ENCODE measurements around the gene LHFPL3. TPM values are rescaled to one million over a fixed set of nuclear protein-coding genes. Genes with fewer than 3 reads are reported as not detected.

LHFPL3 gene
- total and polyA plus RNA-seq, 2 experiments from 2014 or later, result 0.24 TPM; not detected in 1

DNA sequence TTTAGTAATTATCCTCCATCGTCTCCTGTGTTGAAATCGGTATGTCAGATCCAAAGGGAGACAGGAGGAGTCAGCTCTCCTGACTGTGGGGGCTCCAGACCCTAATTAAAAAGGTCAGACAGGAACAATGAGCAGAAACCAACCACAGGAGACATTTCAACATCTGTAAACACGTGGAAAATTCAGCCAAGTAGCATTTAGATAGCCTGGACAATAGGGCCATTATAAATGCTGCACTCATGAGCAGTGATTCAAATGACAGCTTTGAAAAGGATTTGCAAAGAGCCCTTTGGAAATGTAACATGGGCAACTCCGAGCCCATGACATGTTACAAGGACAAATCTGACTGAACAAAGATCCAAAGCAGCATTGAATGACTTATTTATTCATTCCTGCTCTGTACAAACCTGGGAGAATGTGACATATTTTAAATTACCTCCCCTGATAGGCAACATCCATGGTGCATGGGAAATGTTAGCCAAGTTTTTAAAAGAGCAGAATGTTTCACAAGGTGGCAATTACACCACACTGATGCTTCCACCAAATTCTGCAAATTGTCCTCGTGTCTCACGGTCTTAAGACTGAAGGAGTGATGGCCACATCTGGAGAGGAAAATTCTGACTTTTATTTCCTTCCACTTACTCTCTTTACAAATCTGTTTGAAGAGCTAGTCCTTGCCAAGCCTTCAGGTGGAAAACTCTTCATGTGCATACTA lies 572.3 kb downstream of the LHFPL3 start:
- ATAC-seq (no peak), DNase-seq (ENCODE audit: low spot score) (no peak)
- TF ChIP-seq POLR2AphosphoS5 (IDR thresholded peaks at IDR 0.05; ENCODE audit: low read depth), result no peak
- no peak for TF ChIP-seq STAT1 (IDR thresholded peaks at IDR 0.05; ENCODE audit: unreplicated experiment)
- TF ChIP-seq, protein P1, sequence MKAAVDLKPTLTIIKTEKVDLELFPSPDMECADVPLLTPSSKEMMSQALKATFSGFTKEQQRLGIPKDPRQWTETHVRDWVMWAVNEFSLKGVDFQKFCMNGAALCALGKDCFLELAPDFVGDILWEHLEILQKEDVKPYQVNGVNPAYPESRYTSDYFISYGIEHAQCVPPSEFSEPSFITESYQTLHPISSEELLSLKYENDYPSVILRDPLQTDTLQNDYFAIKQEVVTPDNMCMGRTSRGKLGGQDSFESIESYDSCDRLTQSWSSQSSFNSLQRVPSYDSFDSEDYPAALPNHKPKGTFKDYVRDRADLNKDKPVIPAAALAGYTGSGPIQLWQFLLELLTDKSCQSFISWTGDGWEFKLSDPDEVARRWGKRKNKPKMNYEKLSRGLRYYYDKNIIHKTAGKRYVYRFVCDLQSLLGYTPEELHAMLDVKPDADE (IDR thresholded peaks at IDR 0.05), result no peak
- TF ChIP-seq, protein P2, sequence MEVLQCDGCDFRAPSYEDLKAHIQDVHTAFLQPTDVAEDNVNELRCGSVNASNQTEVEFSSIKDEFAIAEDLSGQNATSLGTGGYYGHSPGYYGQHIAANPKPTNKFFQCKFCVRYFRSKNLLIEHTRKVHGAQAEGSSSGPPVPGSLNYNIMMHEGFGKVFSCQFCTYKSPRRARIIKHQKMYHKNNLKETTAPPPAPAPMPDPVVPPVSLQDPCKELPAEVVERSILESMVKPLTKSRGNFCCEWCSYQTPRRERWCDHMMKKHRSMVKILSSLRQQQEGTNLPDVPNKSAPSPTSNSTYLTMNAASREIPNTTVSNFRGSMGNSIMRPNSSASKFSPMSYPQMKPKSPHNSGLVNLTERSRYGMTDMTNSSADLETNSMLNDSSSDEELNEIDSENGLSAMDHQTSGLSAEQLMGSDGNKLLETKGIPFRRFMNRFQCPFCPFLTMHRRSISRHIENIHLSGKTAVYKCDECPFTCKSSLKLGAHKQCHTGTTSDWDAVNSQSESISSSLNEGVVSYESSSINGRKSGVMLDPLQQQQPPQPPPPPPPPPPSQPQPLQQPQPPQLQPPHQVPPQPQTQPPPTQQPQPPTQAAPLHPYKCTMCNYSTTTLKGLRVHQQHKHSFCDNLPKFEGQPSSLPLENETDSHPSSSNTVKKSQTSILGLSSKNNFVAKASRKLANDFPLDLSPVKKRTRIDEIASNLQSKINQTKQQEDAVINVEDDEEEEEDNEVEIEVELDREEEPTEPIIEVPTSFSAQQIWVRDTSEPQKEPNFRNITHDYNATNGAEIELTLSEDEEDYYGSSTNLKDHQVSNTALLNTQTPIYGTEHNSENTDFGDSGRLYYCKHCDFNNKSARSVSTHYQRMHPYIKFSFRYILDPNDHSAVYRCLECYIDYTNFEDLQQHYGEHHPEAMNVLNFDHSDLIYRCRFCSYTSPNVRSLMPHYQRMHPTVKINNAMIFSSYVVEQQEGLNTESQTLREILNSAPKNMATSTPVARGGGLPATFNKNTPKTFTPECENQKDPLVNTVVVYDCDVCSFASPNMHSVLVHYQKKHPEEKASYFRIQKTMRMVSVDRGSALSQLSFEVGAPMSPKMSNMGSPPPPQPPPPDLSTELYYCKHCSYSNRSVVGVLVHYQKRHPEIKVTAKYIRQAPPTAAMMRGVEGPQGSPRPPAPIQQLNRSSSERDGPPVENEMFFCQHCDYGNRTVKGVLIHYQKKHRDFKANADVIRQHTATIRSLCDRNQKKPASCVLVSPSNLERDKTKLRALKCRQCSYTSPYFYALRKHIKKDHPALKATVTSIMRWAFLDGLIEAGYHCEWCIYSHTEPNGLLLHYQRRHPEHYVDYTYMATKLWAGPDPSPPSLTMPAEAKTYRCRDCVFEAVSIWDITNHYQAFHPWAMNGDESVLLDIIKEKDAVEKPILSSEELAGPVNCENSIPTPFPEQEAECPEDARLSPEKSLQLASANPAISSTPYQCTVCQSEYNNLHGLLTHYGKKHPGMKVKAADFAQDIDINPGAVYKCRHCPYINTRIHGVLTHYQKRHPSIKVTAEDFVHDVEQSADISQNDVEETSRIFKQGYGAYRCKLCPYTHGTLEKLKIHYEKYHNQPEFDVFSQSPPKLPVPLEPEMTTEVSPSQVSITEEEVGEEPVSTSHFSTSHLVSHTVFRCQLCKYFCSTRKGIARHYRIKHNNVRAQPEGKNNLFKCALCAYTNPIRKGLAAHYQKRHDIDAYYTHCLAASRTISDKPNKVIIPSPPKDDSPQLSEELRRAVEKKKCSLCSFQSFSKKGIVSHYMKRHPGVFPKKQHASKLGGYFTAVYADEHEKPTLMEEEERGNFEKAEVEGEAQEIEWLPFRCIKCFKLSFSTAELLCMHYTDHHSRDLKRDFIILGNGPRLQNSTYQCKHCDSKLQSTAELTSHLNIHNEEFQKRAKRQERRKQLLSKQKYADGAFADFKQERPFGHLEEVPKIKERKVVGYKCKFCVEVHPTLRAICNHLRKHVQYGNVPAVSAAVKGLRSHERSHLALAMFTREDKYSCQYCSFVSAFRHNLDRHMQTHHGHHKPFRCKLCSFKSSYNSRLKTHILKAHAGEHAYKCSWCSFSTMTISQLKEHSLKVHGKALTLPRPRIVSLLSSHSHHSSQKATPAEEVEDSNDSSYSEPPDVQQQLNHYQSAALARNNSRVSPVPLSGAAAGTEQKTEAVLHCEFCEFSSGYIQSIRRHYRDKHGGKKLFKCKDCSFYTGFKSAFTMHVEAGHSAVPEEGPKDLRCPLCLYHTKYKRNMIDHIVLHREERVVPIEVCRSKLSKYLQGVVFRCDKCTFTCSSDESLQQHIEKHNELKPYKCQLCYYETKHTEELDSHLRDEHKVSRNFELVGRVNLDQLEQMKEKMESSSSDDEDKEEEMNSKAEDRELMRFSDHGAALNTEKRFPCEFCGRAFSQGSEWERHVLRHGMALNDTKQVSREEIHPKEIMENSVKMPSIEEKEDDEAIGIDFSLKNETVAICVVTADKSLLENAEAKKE (CRISPR knock-in tag; IDR thresholded peaks at IDR 0.05), result no peak
- TF ChIP-seq EZH2 (IDR thresholded peaks at IDR 0.05; ENCODE audit: low read depth, unreplicated experiment), result no peak
- TF ChIP-seq ZNF114 (CRISPR knock-in tag; IDR thresholded peaks at IDR 0.05), result no peak
- TF ChIP-seq JUNB (IDR thresholded peaks at IDR 0.05; ENCODE audit: unreplicated experiment), result no peak
- no peak for TF ChIP-seq CTCF (conservative IDR thresholded peaks at IDR 0.05; ENCODE audit: low read depth in 2 of 2)
- TF ChIP-seq ZNF331 (CRISPR knock-in tag; IDR thresholded peaks at IDR 0.05; ENCODE audit: low read depth), result no peak
- TF ChIP-seq, protein P3, sequence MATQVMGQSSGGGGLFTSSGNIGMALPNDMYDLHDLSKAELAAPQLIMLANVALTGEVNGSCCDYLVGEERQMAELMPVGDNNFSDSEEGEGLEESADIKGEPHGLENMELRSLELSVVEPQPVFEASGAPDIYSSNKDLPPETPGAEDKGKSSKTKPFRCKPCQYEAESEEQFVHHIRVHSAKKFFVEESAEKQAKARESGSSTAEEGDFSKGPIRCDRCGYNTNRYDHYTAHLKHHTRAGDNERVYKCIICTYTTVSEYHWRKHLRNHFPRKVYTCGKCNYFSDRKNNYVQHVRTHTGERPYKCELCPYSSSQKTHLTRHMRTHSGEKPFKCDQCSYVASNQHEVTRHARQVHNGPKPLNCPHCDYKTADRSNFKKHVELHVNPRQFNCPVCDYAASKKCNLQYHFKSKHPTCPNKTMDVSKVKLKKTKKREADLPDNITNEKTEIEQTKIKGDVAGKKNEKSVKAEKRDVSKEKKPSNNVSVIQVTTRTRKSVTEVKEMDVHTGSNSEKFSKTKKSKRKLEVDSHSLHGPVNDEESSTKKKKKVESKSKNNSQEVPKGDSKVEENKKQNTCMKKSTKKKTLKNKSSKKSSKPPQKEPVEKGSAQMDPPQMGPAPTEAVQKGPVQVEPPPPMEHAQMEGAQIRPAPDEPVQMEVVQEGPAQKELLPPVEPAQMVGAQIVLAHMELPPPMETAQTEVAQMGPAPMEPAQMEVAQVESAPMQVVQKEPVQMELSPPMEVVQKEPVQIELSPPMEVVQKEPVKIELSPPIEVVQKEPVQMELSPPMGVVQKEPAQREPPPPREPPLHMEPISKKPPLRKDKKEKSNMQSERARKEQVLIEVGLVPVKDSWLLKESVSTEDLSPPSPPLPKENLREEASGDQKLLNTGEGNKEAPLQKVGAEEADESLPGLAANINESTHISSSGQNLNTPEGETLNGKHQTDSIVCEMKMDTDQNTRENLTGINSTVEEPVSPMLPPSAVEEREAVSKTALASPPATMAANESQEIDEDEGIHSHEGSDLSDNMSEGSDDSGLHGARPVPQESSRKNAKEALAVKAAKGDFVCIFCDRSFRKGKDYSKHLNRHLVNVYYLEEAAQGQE (IDR thresholded peaks at IDR 0.05; ENCODE audit: unreplicated experiment), result no peak
- TF ChIP-seq CREB1 (CRISPR knock-in tag; IDR thresholded peaks at IDR 0.05; ENCODE audit: low read depth), result no peak
- no peak for TF ChIP-seq EZH2phosphoT487 (IDR thresholded peaks at IDR 0.05; ENCODE audit: unreplicated experiment)
- TF ChIP-seq NANOG (IDR thresholded peaks at IDR 0.05; ENCODE audit: borderline replicate concordance), result no peak
- Histone ChIP-seq H3K4me3 (no peak overlapping the region), H4K20me1 (replicated peaks; ENCODE audit: insufficient read depth) (no peaks in the 10 kb centered on the region), H3K27me3 (ENCODE audit: insufficient read depth) (no peaks in the 10 kb centered on the region), H3K36me3 (ENCODE audit: insufficient read depth) (no peaks in the 10 kb centered on the region), H3K79me2 (replicated peaks; ENCODE audit: insufficient read depth) (no peaks in the 10 kb centered on the region), H3K4me2 (no peak overlapping the region), H3K9me2 (ENCODE audit: insufficient read depth) (no peaks in the 10 kb centered on the region), H3K4me1 (ENCODE audit: insufficient read depth) (peaks cover 3% of the 10 kb centered on the region; the same call in 1 of the 2 replicates), H3K27ac (ENCODE audit: low read depth) (no peak overlapping the region), H3F3A (replicated peaks; ENCODE audit: low read depth) (no peaks in the 10 kb centered on the region), H2AFZ (peak overlapping the region; percentile 38; the same call in 1 of the 2 replicates)
- H3K4me3 Mint-ChIP-seq, result no peak overlapping the region
- H3K27me3 Mint-ChIP-seq (ENCODE audit: insufficient read depth, low read depth, poor library complexity), result no peaks in the 10 kb centered on the region
- no peaks in the 10 kb centered on the region for H3K36me3 Mint-ChIP-seq (ENCODE audit: low read depth)
- H3K27ac Mint-ChIP-seq, result no peak overlapping the region
- no peaks in the 10 kb centered on the region for H3K4me1 Mint-ChIP-seq
- H3K9me3 Mint-ChIP-seq, result no peaks in the 10 kb centered on the region
